ENCODE data around the gene SYT9.
A peak's percentile ranks its signal among the peaks of the same experiment; 100 is the strongest.

The SYT9 gene

DNA sequence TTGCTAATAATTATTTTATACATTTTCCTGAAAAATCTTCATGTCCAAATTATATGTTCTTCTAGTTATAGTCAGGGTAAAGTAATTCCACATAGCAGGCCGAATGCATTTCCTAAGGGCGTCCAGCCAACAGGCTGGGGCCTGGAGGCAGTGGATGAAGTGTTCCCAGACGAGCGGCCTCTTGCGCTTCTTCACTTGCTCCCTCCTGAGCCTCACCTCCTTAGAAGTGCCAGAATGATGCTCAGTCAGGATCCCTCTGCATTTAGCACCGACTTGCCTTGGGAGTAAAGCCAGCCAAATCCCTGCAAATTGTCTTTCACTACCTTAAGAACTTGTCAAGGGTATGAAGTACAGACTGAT, 235.1 kb downstream of the SYT9 start:
- DNase-seq = no peak
- intact Hi-C loops (cut with DNase I) = no loop called here

DNA sequence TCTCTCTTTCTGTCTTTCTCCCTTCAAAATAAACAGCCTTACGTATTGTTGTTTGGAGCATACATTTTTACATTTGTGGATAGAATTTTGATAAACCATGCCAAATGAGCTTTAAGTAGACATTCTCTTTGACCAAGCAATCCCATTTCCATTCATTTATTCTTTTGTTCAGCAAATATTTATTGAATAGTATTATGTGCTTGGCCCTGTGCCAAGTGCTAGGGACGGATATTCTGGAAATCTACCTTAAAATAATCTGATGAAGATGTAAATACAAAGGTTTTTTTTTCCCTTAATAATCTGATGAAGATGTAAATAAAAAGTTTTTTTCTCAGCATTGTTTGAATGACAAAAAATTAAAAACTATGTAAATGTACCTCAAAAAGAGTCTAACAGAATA, 235.7 kb downstream of the SYT9 start:
- DNase-seq = no peak
- intact Hi-C loops (cut with DNase I) = no loop called here

DNA sequence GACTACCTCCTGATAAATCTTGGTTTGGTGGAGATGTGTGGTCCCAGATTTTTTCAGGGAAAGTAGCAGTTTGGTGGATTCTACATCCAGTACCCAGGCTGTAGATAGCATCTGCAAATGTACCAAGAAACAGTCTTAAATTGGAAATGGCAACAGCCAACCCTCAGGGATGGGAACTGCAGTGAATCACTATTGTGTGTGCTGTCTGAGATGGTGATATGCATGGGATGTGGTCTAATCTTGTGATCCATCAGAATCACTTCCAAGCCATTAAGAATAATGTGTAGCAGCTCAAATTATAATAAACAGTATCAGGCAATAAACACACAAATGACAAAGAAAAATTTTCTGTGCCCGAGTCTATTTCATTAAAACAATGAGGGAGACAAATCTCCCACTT, 237.0 kb downstream of the SYT9 start:
- intact Hi-C loops (cut with DNase I) = no loop called here
- no peak for DNase-seq

DNA sequence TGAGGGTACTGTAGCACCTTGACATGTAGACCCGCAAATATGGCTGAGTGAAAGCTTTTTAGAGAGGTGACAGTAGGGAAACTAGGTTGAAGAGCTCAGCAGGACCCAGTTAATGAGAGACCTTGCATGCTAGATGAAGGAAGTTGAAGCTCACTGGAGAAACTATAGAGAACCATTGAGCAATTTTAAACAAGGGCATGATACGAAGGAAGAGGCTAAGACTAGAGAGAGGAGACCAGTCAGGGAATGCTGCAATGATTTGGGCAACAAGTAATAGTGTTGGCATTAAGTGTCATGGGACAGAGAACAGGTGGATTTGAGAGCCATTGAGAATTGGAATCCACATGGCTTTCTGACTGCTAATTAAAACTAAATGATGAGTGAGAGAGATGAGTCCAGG, 237.7 kb downstream of the SYT9 start:
- intact Hi-C loops (cut with DNase I) = no loop called here
- no peak for DNase-seq

DNA sequence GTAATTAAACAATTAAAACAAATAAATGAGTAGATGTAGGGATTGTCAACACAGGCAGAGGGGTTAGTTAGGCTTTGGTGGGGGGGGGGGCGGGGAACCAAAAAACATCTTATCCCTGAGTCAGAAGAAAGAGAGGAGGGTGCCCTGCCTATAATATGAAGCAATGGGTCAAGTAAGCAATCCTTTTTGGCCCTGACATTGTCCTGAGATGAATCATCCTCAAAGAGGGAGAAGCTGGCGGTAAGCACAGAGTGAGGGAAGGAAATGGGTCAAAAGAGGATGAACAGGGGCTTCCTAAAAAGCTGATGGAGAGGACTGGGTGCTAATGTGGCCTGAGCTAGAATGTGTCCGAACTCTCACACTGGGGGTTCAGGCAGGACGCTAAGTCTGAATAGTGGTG, 238.3 kb downstream of the SYT9 start:
- intact Hi-C loops (cut with DNase I) = no loop called here

DNA sequence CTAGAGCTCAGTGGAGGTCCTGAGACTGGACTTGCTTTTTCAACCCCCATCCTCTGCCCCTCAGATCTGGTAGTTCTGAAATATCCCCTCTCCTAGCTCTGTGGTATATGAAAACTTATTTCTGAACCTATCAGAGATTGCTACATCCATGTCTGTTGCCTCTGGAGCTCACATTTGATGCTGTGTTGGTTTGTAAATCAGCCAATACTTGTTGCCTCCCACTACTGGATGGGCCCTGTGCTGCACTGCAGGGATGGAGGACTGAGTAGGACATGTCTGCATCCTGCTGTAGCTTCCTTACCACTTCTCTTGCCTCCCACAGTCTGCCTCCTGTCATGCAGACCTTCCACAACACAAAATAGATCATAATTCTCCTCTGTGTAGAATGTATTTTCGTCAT, 238.8 kb downstream of the SYT9 start:
- intact Hi-C loops (cut with DNase I) = no loop called here
- no peak for DNase-seq

More for the DNA sequence above, 238.3 kb downstream of the SYT9 start:
- no peak for DNase-seq

DNA sequence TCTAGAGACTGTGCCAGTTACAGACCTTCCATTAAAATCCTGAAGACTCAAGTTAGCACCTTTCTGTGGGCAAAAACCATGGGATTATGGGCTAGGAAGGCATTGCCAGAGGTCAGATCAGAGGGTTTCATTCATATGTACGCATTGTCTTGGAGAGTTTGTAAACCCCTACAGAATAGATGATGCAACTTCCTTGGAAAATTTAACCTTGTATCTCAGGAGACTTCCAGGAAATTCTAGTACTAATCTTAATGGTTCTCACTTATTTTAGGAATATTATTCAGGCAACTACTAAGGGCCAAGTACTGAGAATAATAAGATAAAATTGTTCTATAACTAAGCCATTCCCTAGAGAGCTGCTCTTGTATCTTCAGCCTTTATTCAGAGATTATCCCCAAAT, 240.5 kb downstream of the SYT9 start:
- intact Hi-C loops (cut with DNase I) = no loop called here
- DNase-seq = no peak

DNA sequence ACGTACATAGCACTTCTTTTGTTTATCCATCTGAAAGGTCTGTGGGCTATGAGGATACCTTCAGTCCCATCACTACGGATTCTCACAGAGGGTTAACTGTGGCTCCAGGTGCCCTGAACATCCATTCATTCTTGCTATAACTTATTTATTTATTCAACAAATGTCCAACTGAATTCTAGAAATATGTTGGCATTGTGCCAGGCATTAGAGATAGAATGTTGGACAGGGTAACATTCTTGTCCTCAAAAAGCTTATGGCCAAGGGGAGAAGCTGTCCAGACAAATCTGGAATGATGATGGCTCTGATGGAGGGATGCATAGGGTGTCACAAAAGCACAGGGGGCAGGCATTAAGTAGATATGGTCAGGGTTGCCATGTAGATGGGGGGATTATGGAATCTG, 242.0 kb downstream of the SYT9 start:
- intact Hi-C loops (cut with DNase I) = no loop called here
- no peak for DNase-seq

DNA sequence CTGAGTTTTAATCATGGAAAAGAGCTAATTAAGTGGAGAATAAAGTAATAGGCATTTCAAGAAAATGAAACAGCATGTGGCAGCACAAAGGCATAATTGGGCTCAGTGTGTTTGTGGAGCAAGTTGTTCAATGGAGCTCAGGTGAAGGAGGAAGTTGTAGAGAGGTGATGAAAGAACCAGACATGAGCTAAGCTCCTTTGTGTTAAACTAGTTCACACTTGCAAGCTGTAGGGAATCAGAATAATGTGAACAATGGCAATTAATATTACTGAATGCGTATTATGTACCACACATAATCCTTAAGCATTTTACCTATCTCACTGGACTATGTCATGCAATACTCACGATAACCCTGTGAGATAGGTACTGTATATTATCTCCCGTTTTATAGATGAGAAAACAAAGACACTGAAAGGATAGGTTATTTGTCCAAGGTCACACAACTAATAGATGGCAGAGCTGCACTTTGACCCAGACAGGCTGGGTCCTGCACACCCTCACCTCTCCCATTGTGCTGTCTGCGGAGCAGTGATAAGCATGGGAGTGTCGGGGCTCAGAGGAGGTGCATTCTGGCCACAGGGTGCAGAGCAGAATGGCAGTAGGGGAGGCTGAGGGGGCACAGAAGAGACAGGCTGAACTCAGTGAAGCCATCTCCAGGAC, 242.5 kb downstream of the SYT9 start:
- DNase-seq = no peak
- intact Hi-C loops (cut with DNase I) = no loop called here

DNA sequence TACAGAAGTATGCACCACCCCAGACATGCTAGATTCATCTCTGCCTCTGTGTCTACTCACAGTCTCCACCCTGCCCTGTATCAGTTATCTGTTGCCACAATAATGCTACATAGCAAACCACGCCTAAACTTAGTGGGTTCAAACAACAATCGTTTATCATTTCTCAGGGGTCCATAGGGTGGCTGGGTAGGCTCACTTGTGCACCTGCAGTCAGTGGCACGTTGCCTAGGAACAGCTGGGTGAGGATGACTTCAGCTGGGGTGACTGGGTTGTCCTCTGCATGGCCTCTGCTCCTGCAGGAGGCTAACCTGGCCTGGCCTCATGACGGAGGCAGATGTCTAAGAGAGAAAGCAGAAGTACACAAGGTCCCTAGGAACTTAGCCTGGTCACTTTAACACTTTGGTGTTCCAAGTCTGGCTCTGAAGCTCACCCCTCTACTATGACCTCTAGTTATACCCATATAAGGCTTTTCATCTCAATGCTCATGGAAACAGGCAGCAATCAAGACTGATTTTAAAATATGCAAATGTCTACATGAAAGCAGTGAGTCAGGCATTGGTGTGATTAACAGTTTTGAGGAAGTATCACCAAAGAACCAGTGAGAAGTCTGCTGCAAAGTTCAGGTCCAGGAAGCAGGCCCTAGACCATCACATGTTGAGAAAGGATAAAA, 244.3 kb downstream of the SYT9 start:
- intact Hi-C loops (cut with DNase I) = no loop called here
- no peak for DNase-seq

DNA sequence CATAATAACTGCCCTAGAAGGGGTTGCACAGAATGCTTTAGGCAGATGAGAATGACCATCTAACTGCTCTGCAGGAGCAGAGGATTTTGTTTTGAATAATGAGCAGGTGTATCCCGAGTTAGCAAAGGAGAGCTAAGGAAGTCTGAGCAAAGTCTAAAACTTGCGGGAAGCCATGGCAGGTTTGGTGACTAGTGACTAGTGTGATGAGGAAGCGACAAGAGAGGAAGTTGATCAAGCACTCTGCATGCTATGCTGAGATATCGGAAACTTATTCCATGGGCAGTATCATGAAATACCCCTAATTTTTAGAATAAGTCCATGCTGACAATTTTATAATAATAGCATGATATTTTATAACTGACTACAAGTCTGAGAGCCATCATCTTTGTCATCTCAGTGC, 246.5 kb downstream of the SYT9 start:
- no peak for DNase-seq
- intact Hi-C loops (cut with DNase I) = no loop called here

DNA sequence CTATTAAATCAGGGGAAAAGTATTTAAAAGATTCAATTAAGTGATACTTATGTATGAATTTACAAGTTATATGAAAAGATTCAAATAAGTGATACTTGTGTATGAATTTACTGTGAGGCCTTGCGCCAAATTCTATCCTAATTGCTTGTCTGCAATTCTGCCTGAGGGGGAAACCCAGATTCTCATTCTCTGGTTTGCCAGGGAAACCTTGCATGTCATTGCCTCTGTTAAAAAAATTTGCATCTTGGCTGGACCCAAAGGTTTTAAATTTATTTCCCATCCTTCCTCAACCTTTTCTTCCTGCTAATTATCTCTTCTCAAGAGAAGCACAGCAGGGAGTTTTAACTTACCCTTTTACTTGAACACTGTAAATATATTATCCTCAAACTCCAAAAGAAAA, 247.4 kb downstream of the SYT9 start:
- no peak for DNase-seq
- intact Hi-C loops (cut with DNase I) = no loop called here

DNA sequence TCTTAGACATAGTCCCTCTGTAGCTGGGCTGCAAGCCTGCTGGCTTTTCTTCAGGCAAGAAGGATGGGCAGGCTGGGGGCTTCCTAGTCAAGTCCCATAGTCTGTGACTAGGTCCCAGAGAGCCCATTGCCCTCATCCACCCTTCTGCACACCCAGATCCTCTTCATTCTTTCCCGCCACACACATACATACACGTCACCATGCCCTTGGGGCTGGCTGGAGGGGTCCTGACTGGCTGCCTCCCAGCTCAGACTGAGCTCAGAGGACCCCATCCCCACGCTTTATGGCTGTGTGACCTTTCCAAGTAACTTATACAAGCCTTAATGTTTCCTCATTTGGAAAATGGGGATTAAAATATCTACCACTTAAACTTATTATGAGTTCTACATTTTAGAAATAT, 248.5 kb downstream of the SYT9 start:
- intact Hi-C loops (cut with DNase I) = no loop called here
- no peak for DNase-seq

DNA sequence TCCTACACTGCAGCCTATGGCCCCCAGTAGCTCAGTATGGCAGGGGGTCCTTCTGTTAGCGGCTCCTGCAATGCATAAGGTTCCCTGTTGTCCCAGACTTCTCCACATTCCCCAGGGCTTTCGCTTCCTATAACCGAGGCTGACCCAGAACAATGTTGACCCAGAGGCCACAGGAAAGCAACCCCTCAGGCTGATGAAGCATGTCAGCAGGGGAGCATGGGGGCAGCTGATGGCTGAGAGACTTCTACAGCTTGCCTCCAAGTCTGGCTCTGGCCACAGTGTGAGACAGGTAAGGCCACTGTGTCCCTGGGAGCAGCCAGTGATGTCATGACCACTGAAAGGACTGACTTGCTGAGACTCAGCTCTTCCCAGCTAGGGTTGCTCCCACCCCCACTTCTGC, 249.5 kb downstream of the SYT9 start:
- intact Hi-C loops (cut with DNase I) = no loop called here
- no peak for DNase-seq

DNA sequence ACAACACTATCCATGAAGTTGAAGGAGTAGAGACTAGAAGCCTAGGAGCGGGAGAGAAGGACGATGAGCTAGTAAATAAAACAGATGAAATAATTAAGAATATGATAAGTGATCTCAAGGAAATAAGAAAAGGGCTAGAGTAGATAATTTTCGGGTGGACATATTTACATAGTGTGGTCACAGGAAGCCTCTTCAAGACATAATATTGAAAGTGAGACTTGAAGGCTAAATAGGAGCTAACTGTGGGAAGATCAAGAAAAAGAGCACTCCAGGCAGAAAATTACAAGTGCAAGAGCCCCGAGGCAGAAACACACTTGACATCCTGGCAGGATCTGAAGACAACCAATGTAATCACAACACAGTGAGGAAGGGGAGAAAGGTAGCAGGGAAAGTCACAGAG, 250.2 kb downstream of the SYT9 start:
- intact Hi-C loops (cut with DNase I) = no loop called here
- DNase-seq = no peak

DNA sequence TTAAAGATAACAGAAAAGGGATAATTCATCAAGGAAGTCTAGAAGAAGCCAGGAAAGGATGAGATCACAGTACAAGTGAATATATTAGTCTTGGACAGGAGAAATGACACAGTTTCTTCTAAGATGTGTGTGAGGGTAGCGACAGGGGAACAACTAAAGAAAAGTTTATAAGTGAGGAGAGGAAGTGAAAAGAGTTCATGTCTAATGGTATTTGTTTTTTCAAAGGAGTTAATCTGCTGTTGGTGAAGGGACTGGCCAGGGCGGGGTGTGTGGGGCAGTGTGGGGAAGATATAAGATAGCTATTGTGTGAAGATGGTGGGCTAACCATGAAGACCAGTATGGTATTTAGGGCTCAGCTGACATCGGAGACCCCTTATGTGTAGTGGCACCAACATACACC, 254.5 kb downstream of the SYT9 start:
- no peak for DNase-seq
- intact Hi-C loops (cut with DNase I) = no loop called here

DNA sequence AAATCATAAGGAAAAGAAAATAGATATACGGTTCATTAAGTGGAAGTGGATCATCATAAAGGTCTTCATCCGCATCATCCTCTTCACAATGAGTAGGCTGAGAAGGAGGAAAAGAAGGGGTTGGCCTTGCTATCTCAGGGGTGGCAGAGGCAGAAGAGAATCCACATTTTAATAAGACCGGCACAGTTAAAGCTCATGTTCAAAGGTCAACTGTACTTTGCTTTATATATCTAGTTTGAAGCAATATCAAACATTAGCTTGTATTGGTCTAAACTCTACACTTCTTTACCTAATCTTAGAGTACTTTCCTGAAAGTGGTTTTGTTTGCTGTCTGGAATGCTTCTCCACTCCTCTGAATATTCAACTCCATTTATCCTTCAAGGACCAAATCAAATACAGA, 256.4 kb downstream of the SYT9 start:
- intact Hi-C loops (cut with DNase I) = no loop called here
- DNase-seq = no peak

DNA sequence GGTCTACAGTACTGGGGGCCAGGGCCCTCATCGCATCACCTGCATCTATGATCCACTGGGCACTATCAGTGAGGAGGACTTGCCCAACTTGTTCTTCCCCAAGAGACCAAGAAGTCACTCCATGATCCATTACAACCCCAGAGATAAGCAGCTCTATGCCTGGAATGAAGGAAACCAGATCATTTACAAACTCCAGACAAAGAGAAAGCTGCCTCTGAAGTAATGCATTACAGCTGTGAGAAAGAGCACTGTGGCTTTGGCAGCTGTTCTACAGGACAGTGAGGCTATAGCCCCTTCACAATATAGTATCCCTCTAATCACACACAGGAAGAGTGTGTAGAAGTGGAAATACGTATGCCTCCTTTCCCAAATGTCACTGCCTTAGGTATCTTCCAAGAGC, 258.3 kb downstream of the SYT9 start:
- no peak for DNase-seq
- intact Hi-C loops (cut with DNase I) = loop anchor here (5.0 kb wide), 2 partner anchors 142 to 157 kb away; no protein-coding TSS in a partner anchor

DNA sequence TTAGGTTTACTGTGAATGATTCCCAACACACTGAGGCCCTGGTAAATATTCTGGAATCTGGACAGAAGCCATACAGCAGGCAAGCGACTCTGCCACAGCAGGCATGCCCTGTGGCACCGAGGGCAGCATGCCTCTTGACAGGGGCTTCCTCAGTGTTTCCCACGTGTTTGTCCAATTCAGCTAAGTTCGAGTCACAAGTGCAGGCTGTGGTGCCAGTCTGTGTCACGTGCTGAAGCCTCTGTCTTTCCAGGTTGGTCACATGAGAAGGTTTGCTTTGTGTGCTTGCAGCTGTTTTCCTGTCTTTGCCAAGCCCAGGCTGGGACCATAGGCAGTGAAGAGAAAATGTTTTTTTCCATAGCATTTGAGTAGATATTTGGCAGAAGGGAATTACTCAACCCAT, 259.7 kb downstream of the SYT9 start:
- DNase-seq = peak; percentile 40 to 92 (median 73)
- intact Hi-C loops (cut with DNase I) = loop anchor here (5.0 kb wide), 2 partner anchors 141 to 156 kb away; no protein-coding TSS in a partner anchor

DNA sequence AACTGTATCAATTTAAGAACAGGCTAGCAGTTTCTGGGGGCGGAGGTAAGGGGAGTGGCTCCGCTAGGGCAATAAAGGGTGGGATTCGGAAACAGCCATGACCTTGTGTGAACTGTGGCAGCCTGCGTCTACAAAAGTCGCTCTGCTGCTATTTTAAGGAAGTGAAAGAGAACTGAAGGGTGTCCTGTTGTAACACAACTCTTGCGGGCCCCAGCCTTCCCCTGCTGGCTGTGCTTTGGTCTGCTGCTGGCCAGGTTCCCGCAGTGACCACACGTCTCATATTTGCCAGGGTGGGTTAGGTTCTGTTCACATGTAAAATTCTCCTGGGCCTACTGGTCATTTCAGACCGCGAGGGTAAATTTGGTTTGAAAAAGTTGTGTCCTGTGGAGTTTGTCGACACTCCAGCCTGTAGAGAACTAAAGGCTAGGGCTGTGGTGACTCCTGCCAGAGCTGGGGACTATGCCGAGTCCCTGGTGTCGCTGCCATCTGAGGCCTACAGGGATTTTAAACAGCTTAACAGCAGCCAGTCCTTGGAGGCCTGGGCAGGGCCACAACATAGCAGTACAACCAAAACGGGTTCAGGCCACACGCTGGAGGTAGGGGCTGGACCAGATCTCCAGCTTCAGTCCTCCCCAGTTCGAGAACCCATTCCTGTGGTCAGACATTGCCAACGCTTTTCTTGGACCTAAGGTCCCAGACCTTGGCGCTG, 261.0 kb downstream of the SYT9 start:
- intact Hi-C loops (cut with DNase I) = loop anchor here (2.0 to 5.0 kb wide), 3 partner anchors 56 to 155 kb away; no protein-coding TSS in a partner anchor
- peak; percentile 32 to 76 (median 56) for DNase-seq
